Measurements from ENCODE around the gene YIF1A.

DNA sequence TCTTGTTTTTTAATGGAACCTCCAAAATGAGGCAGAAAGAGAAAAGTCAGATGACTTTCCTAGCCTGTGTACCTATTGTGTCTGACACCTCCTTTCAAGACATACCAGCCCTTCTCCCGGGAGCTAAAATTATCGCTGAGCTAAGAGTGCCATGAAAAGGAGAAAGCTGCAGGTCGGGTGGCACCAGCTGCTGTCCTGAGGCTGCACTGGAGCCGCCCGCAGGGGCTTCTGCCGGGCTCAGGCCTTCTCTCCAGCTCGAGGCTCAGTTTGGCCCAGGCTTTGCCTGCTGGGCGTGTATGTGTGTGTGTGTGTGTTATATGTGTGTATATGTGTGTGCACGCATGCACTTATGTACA, 48.2 kb downstream of the YIF1A start:
- TF ChIP-seq, protein P1, sequence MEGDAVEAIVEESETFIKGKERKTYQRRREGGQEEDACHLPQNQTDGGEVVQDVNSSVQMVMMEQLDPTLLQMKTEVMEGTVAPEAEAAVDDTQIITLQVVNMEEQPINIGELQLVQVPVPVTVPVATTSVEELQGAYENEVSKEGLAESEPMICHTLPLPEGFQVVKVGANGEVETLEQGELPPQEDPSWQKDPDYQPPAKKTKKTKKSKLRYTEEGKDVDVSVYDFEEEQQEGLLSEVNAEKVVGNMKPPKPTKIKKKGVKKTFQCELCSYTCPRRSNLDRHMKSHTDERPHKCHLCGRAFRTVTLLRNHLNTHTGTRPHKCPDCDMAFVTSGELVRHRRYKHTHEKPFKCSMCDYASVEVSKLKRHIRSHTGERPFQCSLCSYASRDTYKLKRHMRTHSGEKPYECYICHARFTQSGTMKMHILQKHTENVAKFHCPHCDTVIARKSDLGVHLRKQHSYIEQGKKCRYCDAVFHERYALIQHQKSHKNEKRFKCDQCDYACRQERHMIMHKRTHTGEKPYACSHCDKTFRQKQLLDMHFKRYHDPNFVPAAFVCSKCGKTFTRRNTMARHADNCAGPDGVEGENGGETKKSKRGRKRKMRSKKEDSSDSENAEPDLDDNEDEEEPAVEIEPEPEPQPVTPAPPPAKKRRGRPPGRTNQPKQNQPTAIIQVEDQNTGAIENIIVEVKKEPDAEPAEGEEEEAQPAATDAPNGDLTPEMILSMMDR (IDR thresholded peaks at IDR 0.05): no peak
- no peak for TF ChIP-seq POLR2A (IDR thresholded peaks at IDR 0.05; ENCODE audit: low read depth)

Data from esophagus muscularis mucosa (tissue), 3 donors.